Upper lobe of left lung (tissue), 4 donors: ENCODE data around the gene TMPRSS6.

Experiments used
- POLR2A ChIP-seq, 4 donors: fragments of 450-650 bp; IDR thresholded peaks; one replicate each; pipeline ENCODE4 v1.5.1; 2016 to 2017; ENCODE audit warnings: antibody characterized with exemption in 4 of 4, mild to moderate bottlenecking in 2 of 4
- POLR2AphosphoS5 ChIP-seq, 2 donors: sonication (generic); formaldehyde crosslinking; IDR thresholded peaks; one replicate each; pipeline ENCODE4 v1.5.1; 2017; ENCODE audit warnings: antibody characterized with exemption in 2 of 2
- TF ChIP-seq, protein P1 (sequence below), 6 experiments: fragments of 450-650 bp in 4 of 6; fragments of 200-600 bp in 2 of 6; sonication (generic) in 2 of 6; IDR thresholded peaks; one replicate each; pipeline ENCODE4 v1.5.1; 2016 to 2019; ENCODE audit warnings: antibody characterized with exemption in 6 of 6

DNA sequence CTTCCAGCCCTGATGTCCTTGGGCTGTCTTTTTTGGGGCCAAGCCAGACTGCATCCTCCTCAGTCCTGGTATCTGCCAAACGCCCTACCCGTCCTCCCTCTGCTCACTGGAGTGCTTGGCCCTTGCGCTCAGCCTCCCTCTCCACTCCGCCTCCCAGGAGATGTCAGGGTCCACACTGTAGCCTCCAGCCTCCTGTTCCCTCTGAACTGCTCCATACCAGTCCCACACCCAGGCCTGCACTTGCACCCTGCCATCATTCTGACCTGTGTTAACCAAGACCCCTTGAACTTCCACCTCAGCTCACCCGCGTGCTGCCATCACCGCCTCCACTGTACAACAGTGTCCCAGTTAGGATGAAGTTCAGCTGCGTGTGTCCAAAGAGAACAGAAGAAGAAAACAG is 46.5 kb upstream of the TMPRSS6 start:
- TF ChIP-seq POLR2AphosphoS5 (IDR thresholded peaks at IDR 0.05) = no peak
- TF ChIP-seq, protein P1, sequence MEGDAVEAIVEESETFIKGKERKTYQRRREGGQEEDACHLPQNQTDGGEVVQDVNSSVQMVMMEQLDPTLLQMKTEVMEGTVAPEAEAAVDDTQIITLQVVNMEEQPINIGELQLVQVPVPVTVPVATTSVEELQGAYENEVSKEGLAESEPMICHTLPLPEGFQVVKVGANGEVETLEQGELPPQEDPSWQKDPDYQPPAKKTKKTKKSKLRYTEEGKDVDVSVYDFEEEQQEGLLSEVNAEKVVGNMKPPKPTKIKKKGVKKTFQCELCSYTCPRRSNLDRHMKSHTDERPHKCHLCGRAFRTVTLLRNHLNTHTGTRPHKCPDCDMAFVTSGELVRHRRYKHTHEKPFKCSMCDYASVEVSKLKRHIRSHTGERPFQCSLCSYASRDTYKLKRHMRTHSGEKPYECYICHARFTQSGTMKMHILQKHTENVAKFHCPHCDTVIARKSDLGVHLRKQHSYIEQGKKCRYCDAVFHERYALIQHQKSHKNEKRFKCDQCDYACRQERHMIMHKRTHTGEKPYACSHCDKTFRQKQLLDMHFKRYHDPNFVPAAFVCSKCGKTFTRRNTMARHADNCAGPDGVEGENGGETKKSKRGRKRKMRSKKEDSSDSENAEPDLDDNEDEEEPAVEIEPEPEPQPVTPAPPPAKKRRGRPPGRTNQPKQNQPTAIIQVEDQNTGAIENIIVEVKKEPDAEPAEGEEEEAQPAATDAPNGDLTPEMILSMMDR (IDR thresholded peaks at IDR 0.05) = no peak
- no peak for TF ChIP-seq POLR2A (IDR thresholded peaks at IDR 0.05)
